ENCODE data around the gene CLEC14A.

- TF ChIP-seq CTCF (IDR thresholded peaks at IDR 0.05) (no peak), POLR2A (IDR thresholded peaks at IDR 0.05) (no peak), POLR2AphosphoS5 (IDR thresholded peaks at IDR 0.05) (no peak), EP300 (IDR thresholded peaks at IDR 0.05) (no peak)
Measured at GRCh38 chr14:38205949-38206665, 49.8 kb downstream of the CLEC14A start.
